ENCODE measurements around the gene EFHC2. TPM values are rescaled to one million over a fixed set of nuclear protein-coding genes. Genes with fewer than 3 reads are reported as not detected.
"Not testable (repeated sequence)": the region's sequence is repeated elsewhere in the genome, so short reads cannot be mapped to it uniquely, and the experiment has no call there.

EFHC2 gene
- total RNA-seq, 2 donors from 2014 or later = 1.3 to 2.2 TPM

GRCh38 chrX:44203791-44204190, 139.7 kb downstream of the EFHC2 start:
- Histone ChIP-seq H3K4me3 (ENCODE audit: low read length) (no peak overlapping the region), H3K9ac (ENCODE audit: extremely low read depth, low read length, poor library complexity, severe bottlenecking) (no peak overlapping the region), H3K9me3 (ENCODE audit: control insufficient read depth, low read length) (no peaks in the 10 kb centered on the region), H3K27ac (ENCODE audit: low read depth, low read length) (no peak overlapping the region), H3K36me3 (ENCODE audit: control insufficient read depth, insufficient read depth, low read length) (no peaks in the 10 kb centered on the region), H3K4me1 (ENCODE audit: control insufficient read depth, insufficient read depth, low read length) (no peaks in the 10 kb centered on the region), H3K27me3 (ENCODE audit: control insufficient read depth, insufficient read depth, low read length, poor library complexity, severe bottlenecking) (no peaks in the 10 kb centered on the region)
- Mint-ChIP-seq H3K27ac (no peak overlapping the region), H3K36me3 (ENCODE audit: low read depth) (no peaks in the 10 kb centered on the region), H3K9me3 (peaks cover 59% of the 10 kb centered on the region), H3K4me1 (no peaks in the 10 kb centered on the region), H3K4me3 (no peak overlapping the region), H3K27me3 (ENCODE audit: insufficient read depth) (no peaks in the 10 kb centered on the region)
- WGBS, 2 experiments (ENCODE audit: insufficient coverage in 1 of 2, insufficient read length in 1 of 2) = 43% methylated on average over 1 of the region's 1 CpG; no CpG with 5 or more reads in 1 of the 2 experiments
- no peak for DNase-seq
- TF ChIP-seq, protein P1, sequence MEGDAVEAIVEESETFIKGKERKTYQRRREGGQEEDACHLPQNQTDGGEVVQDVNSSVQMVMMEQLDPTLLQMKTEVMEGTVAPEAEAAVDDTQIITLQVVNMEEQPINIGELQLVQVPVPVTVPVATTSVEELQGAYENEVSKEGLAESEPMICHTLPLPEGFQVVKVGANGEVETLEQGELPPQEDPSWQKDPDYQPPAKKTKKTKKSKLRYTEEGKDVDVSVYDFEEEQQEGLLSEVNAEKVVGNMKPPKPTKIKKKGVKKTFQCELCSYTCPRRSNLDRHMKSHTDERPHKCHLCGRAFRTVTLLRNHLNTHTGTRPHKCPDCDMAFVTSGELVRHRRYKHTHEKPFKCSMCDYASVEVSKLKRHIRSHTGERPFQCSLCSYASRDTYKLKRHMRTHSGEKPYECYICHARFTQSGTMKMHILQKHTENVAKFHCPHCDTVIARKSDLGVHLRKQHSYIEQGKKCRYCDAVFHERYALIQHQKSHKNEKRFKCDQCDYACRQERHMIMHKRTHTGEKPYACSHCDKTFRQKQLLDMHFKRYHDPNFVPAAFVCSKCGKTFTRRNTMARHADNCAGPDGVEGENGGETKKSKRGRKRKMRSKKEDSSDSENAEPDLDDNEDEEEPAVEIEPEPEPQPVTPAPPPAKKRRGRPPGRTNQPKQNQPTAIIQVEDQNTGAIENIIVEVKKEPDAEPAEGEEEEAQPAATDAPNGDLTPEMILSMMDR (conservative IDR thresholded peaks at IDR 0.05) = peak; percentile 68

GRCh38 chrX:44202596-44202995, 140.9 kb downstream of the EFHC2 start:
- H3K9ac ChIP-seq (ENCODE audit: extremely low read depth, low read length, poor library complexity, severe bottlenecking) = no peak overlapping the region
- no peaks in the 10 kb centered on the region for H3K36me3 ChIP-seq (ENCODE audit: control insufficient read depth, insufficient read depth, low read length)
- H3K4me1 Mint-ChIP-seq = no peaks in the 10 kb centered on the region
- no peak overlapping the region for H3K27ac Mint-ChIP-seq
- WGBS, 2 experiments (ENCODE audit: insufficient coverage in 1 of 2, insufficient read length in 1 of 2) = 94% methylated on average over 2 of the region's 2 CpGs; no CpG with 5 or more reads in 1 of the 2 experiments
- TF ChIP-seq, protein P1 (conservative IDR thresholded peaks at IDR 0.05) = no peak
- peaks cover 55% of the 10 kb centered on the region for H3K9me3 Mint-ChIP-seq
- H3K4me1 ChIP-seq (ENCODE audit: control insufficient read depth, insufficient read depth, low read length) = no peaks in the 10 kb centered on the region
- no peaks in the 10 kb centered on the region for H3K9me3 ChIP-seq (ENCODE audit: control insufficient read depth, low read length)
- no peak overlapping the region for H3K4me3 ChIP-seq (ENCODE audit: low read length)
- no peaks in the 10 kb centered on the region for H3K27me3 Mint-ChIP-seq (ENCODE audit: insufficient read depth)
- H3K27ac ChIP-seq (ENCODE audit: low read depth, low read length) = no peak overlapping the region
- no peaks in the 10 kb centered on the region for H3K27me3 ChIP-seq (ENCODE audit: control insufficient read depth, insufficient read depth, low read length, poor library complexity, severe bottlenecking)
- no peak overlapping the region for H3K4me3 Mint-ChIP-seq
- no peak for DNase-seq
- H3K36me3 Mint-ChIP-seq (ENCODE audit: low read depth) = no peaks in the 10 kb centered on the region

DNA sequence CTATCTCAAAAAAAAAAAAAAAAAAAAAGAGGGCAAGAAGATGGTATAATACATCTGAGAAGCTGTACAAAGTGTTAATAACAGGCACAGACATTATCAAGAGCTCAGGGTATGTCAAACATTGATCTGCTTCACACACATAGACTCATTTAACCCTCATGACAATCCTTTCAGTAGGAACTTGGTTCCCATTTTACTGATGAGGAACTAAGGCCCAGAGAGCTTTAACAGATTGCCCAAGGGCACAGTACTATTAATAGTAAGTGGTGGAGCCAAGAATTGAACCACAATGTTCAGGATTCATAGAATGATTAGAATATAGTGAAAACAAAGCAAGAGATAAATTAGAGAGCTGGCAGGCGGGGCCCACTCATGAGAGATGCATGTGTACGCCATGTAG, 154.4 kb downstream of the EFHC2 start:
- H3K36me3 Mint-ChIP-seq (ENCODE audit: low read depth) = no peaks in the 10 kb centered on the region
- WGBS, 2 experiments (ENCODE audit: insufficient coverage in 1 of 2, insufficient read length in 1 of 2) = 87 to 100% methylated on average over 2 of the region's 2 CpGs

DNA sequence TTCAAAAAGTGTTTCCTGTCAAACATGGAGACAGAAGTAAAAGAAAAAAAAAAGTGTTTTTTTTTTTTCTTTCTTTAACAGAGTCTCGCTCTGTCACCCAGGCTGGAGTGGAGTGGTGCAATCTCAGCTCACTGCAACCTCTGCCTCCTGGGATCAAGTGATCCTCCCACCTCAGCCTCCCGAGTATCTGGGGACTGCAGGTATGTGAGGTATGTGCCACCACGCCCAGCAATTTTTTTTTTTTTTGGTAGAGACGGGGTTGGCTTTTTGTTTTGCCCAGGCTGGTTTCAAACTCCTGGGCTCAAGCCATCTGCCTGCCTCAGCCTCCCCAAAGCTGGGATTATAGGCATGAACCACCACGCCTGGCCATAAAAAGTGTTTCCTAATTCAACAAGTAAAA, 155.6 kb downstream of the EFHC2 start:
- not testable (repeated sequence) for H3K9ac ChIP-seq (ENCODE audit: extremely low read depth, low read length, poor library complexity, severe bottlenecking); DNase-seq; H3K36me3 ChIP-seq (ENCODE audit: control insufficient read depth, insufficient read depth, low read length); H3K36me3 Mint-ChIP-seq (ENCODE audit: low read depth); H3K9me3 ChIP-seq (ENCODE audit: control insufficient read depth, low read length); H3K27ac Mint-ChIP-seq; H3K4me1 Mint-ChIP-seq; H3K27me3 ChIP-seq (ENCODE audit: control insufficient read depth, insufficient read depth, low read length, poor library complexity, severe bottlenecking); H3K4me3 Mint-ChIP-seq; H3K4me1 ChIP-seq (ENCODE audit: control insufficient read depth, insufficient read depth, low read length); H3K27ac ChIP-seq (ENCODE audit: low read depth, low read length); H3K27me3 Mint-ChIP-seq (ENCODE audit: insufficient read depth); H3K4me3 ChIP-seq (ENCODE audit: low read length)
- WGBS, 2 experiments (ENCODE audit: insufficient coverage in 1 of 2, insufficient read length in 1 of 2) = 88% methylated on average over 3 of the region's 5 CpGs; no CpG with 5 or more reads in 1 of the 2 experiments
- H3K9me3 Mint-ChIP-seq = peaks cover 39% of the 10 kb centered on the region

More for the DNA sequence above, 154.4 kb downstream of the EFHC2 start:
- no peak overlapping the region for H3K27ac Mint-ChIP-seq
- TF ChIP-seq, protein P1 (conservative IDR thresholded peaks at IDR 0.05) = no peak
- no peaks in the 10 kb centered on the region for H3K4me1 Mint-ChIP-seq
- Histone ChIP-seq H3K4me1 (ENCODE audit: control insufficient read depth, insufficient read depth, low read length) (no peaks in the 10 kb centered on the region), H3K9me3 (ENCODE audit: control insufficient read depth, low read length) (no peaks in the 10 kb centered on the region), H3K36me3 (ENCODE audit: control insufficient read depth, insufficient read depth, low read length) (no peaks in the 10 kb centered on the region), H3K9ac (ENCODE audit: extremely low read depth, low read length, poor library complexity, severe bottlenecking) (no peak overlapping the region), H3K4me3 (ENCODE audit: low read length) (no peak overlapping the region), H3K27me3 (ENCODE audit: control insufficient read depth, insufficient read depth, low read length, poor library complexity, severe bottlenecking) (no peaks in the 10 kb centered on the region), H3K27ac (ENCODE audit: low read depth, low read length) (no peak overlapping the region)
- peaks cover 42% of the 10 kb centered on the region for H3K9me3 Mint-ChIP-seq
- no peaks in the 10 kb centered on the region for H3K27me3 Mint-ChIP-seq (ENCODE audit: insufficient read depth)
- no peak overlapping the region for H3K4me3 Mint-ChIP-seq
- no peak for DNase-seq

Measured in endodermal cell (in vitro differentiated cells).